ENCODE results near the gene GRIN3B.

Gene GRIN3B

GRCh38 chr19:1050989-1051788 lies 51.0 kb downstream of the GRIN3B start:
- no peaks in the 10 kb centered on the region for H3K27me3 ChIP-seq (ENCODE audit: control insufficient read depth, insufficient read depth, low read length)
- no peaks in the 10 kb centered on the region for H3K36me3 ChIP-seq (ENCODE audit: control insufficient read depth, insufficient read depth, low read length)
- no peaks in the 10 kb centered on the region for H3K9me3 ChIP-seq (ENCODE audit: control insufficient read depth, low read length)
- peaks cover 3% of the 10 kb centered on the region for H3K4me1 ChIP-seq (ENCODE audit: control insufficient read depth, insufficient read depth, low read length)
- no peak overlapping the region for H3K9ac ChIP-seq (ENCODE audit: low read length)
- no peak overlapping the region for H3K4me3 ChIP-seq (ENCODE audit: low read length)

GRCh38 chr19:1051791-1052190 lies 51.6 kb downstream of the GRIN3B start:
- Histone ChIP-seq H3K9ac (ENCODE audit: low read length) (no peak overlapping the region), H3K27me3 (ENCODE audit: control insufficient read depth, insufficient read depth, low read length) (no peaks in the 10 kb centered on the region), H3K9me3 (ENCODE audit: control insufficient read depth, low read length) (no peaks in the 10 kb centered on the region), H3K4me1 (ENCODE audit: control insufficient read depth, insufficient read depth, low read length) (peaks cover 3% of the 10 kb centered on the region), H3K4me3 (ENCODE audit: low read length) (no peak overlapping the region), H3K36me3 (ENCODE audit: control insufficient read depth, insufficient read depth, low read length) (no peaks in the 10 kb centered on the region)

DNA sequence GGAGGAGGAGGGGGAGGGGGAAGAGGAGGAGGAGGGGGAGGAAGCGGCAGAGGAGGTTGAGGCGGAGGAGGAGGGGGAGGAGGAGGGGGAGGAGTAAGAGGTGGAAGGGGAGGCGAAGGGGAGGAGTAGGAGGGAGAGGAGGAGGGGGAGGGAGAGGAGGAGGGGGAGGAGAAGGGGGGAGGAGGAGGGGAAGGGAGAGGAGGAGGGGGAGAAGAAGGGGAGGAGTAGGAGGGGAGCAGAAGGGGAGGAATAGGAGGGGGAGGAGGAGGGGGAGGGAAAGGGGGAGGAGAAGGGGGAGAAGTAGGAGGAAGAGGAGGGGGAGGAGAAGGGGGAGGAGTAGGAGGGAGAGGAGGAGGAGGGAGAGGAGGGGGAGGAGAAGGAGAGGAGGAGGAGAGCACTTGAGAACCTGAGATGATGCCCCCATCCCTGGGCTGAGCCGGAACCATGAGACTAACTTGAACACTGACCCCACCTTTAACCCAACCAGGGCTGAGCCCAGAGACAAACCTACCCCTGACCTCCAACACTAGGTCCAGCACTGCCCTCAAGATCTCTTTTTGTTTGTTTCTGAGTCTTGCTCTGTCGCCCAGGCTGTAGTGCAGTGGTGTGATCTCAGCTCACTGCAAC lies 52.2 kb downstream of the GRIN3B start:
- Histone ChIP-seq H3K4me1 (ENCODE audit: control insufficient read depth, insufficient read depth, low read length) (peaks cover 3% of the 10 kb centered on the region), H3K9ac (ENCODE audit: low read length) (no peak overlapping the region), H3K27me3 (ENCODE audit: control insufficient read depth, insufficient read depth, low read length) (no peaks in the 10 kb centered on the region), H3K4me3 (ENCODE audit: low read length) (no peak overlapping the region), H3K9me3 (ENCODE audit: control insufficient read depth, low read length) (no peaks in the 10 kb centered on the region), H3K36me3 (ENCODE audit: control insufficient read depth, insufficient read depth, low read length) (no peaks in the 10 kb centered on the region)

GRCh38 chr19:1053176-1054101 lies 53.2 kb downstream of the GRIN3B start:
- no peaks in the 10 kb centered on the region for H3K4me1 ChIP-seq (ENCODE audit: control insufficient read depth, insufficient read depth, low read length)
- H3K36me3 ChIP-seq (ENCODE audit: control insufficient read depth, insufficient read depth, low read length) = no peaks in the 10 kb centered on the region
- no peaks in the 10 kb centered on the region for H3K27me3 ChIP-seq (ENCODE audit: control insufficient read depth, insufficient read depth, low read length)
- H3K9me3 ChIP-seq (ENCODE audit: control insufficient read depth, low read length) = peaks cover 2% of the 10 kb centered on the region
- H3K4me3 ChIP-seq (ENCODE audit: low read length) = no peak overlapping the region
- no peak overlapping the region for H3K9ac ChIP-seq (ENCODE audit: low read length)

DNA sequence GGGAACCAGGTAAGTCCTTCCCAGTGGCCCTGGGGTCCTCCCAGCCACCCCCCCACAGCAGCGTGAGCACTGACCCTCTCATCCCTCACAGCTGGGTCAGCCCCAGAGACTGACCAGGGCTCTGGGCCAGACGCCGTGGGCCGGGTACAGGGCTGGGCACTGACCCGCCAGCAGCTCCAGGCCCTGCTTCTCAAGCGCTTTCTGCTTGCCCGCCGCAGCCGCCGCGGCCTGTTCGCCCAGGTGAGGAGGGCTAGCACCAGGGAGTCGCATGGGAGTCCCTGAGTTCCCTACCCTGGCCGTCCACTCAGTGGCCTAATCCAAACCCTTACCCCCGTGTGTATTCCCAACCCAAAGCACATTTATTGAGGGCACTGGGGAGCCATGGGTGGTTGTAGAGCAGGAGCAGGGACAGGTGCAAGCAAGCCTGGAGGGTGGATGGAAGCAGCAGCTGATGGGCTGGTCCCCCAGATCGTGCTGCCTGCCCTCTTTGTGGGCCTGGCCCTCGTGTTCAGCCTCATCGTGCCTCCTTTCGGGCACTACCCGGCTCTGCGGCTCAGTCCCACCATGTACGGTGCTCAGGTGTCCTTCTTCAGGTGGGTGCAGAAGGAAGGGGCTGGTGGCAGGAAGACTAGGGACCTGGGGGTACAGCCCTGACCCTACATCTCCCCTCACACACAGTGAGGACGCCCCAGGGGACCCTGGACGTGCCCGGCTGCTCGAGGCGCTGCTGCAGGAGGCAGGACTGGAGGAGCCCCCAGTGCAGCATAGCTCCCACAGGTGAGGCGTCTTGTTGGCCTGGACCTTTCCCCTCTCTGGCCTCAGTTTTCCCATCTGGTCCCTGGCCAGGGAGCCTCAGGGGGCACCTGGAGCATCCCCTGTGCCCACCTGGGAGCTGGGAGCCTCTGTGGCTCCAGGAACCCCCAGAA lies 54.1 kb downstream of the GRIN3B start:
- peaks cover 3% of the 10 kb centered on the region for H3K9me3 ChIP-seq (ENCODE audit: control insufficient read depth, low read length)

DNA sequence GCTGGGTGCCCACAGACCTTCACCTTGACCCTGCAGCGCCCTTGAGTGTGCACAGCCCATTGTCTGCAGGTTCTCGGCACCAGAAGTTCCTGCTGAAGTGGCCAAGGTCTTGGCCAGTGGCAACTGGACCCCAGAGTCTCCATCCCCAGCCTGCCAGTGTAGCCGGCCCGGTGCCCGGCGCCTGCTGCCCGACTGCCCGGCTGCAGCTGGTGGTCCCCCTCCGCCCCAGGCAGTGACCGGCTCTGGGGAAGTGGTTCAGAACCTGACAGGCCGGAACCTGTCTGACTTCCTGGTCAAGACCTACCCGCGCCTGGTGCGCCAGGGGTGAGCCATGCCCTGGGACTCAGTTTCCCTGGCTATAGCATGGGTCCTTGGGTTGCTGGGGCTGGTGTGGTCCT lies 54.8 kb downstream of the GRIN3B start:
- H3K9me3 ChIP-seq (ENCODE audit: control insufficient read depth, low read length) = peaks cover 3% of the 10 kb centered on the region
- H3K36me3 ChIP-seq (ENCODE audit: control insufficient read depth, insufficient read depth, low read length) = no peaks in the 10 kb centered on the region

More for the DNA sequence above, 54.1 kb downstream of the GRIN3B start:
- Histone ChIP-seq H3K36me3 (ENCODE audit: control insufficient read depth, insufficient read depth, low read length) (no peaks in the 10 kb centered on the region), H3K4me3 (ENCODE audit: low read length) (no peak overlapping the region), H3K9ac (ENCODE audit: low read length) (no peak overlapping the region), H3K4me1 (ENCODE audit: control insufficient read depth, insufficient read depth, low read length) (no peaks in the 10 kb centered on the region), H3K27me3 (ENCODE audit: control insufficient read depth, insufficient read depth, low read length) (no peaks in the 10 kb centered on the region)

GRCh38 chr19:1055886-1056620 lies 55.8 kb downstream of the GRIN3B start:
- H3K9me3 ChIP-seq (ENCODE audit: control insufficient read depth, low read length) = peaks cover 3% of the 10 kb centered on the region
- no peaks in the 10 kb centered on the region for H3K4me1 ChIP-seq (ENCODE audit: control insufficient read depth, insufficient read depth, low read length)
- H3K4me3 ChIP-seq (ENCODE audit: low read length) = no peak overlapping the region
- no peak overlapping the region for H3K9ac ChIP-seq (ENCODE audit: low read length)
- H3K27me3 ChIP-seq (ENCODE audit: control insufficient read depth, insufficient read depth, low read length) = no peaks in the 10 kb centered on the region
- H3K36me3 ChIP-seq (ENCODE audit: control insufficient read depth, insufficient read depth, low read length) = no peaks in the 10 kb centered on the region

More for the DNA sequence above, 54.8 kb downstream of the GRIN3B start:
- Histone ChIP-seq H3K27me3 (ENCODE audit: control insufficient read depth, insufficient read depth, low read length) (no peaks in the 10 kb centered on the region), H3K4me1 (ENCODE audit: control insufficient read depth, insufficient read depth, low read length) (no peaks in the 10 kb centered on the region), H3K4me3 (ENCODE audit: low read length) (no peak overlapping the region), H3K9ac (ENCODE audit: low read length) (no peak overlapping the region)

DNA sequence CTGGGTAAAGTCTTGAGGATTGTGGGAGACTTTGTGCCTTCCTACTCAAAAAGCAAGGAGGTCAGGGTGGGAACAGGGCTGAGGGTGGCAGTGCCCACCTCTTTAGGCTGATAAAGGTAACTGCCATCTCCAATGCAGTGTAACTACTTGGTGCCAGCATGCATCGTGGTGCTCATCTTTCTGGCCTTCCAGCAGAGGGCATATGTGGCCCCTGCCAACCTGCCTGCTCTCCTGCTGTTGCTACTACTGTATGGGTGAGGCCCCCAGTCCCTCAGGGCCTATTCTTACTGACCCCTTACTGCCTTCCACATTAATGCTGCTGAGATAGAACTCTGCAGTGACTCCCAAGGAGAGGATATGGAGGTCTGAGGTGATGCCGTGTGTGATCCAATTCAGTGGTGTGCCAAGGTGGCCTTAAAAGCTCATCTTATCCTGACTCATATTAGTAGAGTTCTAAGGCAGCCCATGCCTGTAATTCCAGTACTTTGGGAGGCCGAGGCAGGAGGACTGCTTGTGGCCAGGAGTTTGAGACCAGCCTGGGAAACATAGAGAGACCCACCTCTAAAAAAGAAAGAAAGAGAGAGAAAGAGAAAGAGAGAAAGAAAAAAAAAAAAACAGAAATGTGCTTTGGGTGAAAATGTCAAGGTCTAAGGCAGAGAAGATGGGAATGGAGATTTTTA lies 57.1 kb downstream of the GRIN3B start:
- no peaks in the 10 kb centered on the region for H3K27me3 ChIP-seq (ENCODE audit: control insufficient read depth, insufficient read depth, low read length)
- H3K9ac ChIP-seq (ENCODE audit: low read length) = no peak overlapping the region
- H3K36me3 ChIP-seq (ENCODE audit: control insufficient read depth, insufficient read depth, low read length) = no peaks in the 10 kb centered on the region
- peaks cover 3% of the 10 kb centered on the region for H3K9me3 ChIP-seq (ENCODE audit: control insufficient read depth, low read length)
- H3K4me3 ChIP-seq (ENCODE audit: low read length) = no peak overlapping the region
- no peaks in the 10 kb centered on the region for H3K4me1 ChIP-seq (ENCODE audit: control insufficient read depth, insufficient read depth, low read length)

DNA sequence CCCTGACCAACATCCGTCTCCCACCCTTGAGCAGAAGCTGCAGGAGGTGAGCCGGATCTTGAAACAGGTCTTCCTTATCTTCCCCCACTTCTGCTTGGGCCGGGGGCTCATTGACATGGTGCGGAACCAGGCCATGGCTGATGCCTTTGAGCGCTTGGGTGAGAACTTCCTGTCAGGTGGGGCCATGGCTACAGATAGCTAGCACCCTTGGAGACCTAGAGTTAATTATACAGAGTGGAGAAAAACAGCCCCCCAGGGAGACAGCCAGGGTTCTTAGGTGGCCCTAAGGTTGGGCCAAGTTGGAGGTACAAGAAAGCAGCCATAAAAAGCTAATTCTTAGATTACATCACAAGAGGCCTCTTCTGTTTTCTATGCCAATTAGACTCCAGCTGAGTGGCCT lies 57.9 kb downstream of the GRIN3B start:
- H3K9me3 ChIP-seq (ENCODE audit: control insufficient read depth, low read length) = peaks cover 3% of the 10 kb centered on the region
- no peaks in the 10 kb centered on the region for H3K27me3 ChIP-seq (ENCODE audit: control insufficient read depth, insufficient read depth, low read length)
- H3K4me3 ChIP-seq (ENCODE audit: low read length) = no peak overlapping the region
- H3K36me3 ChIP-seq (ENCODE audit: control insufficient read depth, insufficient read depth, low read length) = no peaks in the 10 kb centered on the region
- H3K4me1 ChIP-seq (ENCODE audit: control insufficient read depth, insufficient read depth, low read length) = no peaks in the 10 kb centered on the region
- no peak overlapping the region for H3K9ac ChIP-seq (ENCODE audit: low read length)
